HPDE6-E6E7 (cell line): ENCODE results near the gene CTNNBIP1.

Experiments used
- DNase-seq: peaks from one replicate; pipeline ENCODE4 v3.0.0; 2011; ENCODE audit warnings: missing footprints; ENCODE audit errors: extremely low spot score

CTNNBIP1 gene

GRCh38 chr1:9877962-9878361 is 32.1 kb downstream of the CTNNBIP1 start:
- peak; percentile 97 for DNase-seq

GRCh38 chr1:9875636-9876000 is 34.5 kb downstream of the CTNNBIP1 start:
- no peak for DNase-seq

- peak; percentile 82 for DNase-seq
These were observed 35.0 kb downstream of the CTNNBIP1 start for GRCh38 chr1:9874959-9875635.

GRCh38 chr1:9874412-9874811 is 35.7 kb downstream of the CTNNBIP1 start:
- no peak for DNase-seq

- DNase-seq: no peak
These were observed 36.1 kb downstream of the CTNNBIP1 start for GRCh38 chr1:9873992-9874391.

GRCh38 chr1:9873385-9873784 is 36.7 kb downstream of the CTNNBIP1 start:
- DNase-seq: no peak

- no peak for DNase-seq
These were observed 37.5 kb downstream of the CTNNBIP1 start for GRCh38 chr1:9872430-9873165.

GRCh38 chr1:9871707-9872425 is 38.2 kb downstream of the CTNNBIP1 start:
- no peak for DNase-seq

GRCh38 chr1:9871021-9871420 is 39.0 kb downstream of the CTNNBIP1 start:
- DNase-seq: no peak

- no peak for DNase-seq
These were observed 39.5 kb downstream of the CTNNBIP1 start for GRCh38 chr1:9870572-9870971.

GRCh38 chr1:9869831-9870251 is 40.2 kb downstream of the CTNNBIP1 start:
- DNase-seq: peak; percentile 71

GRCh38 chr1:9868244-9868590 is 41.9 kb downstream of the CTNNBIP1 start:
- no peak for DNase-seq

GRCh38 chr1:9867408-9868243 is 42.4 kb downstream of the CTNNBIP1 start:
- no peak for DNase-seq

- DNase-seq: no peak
These were observed 43.2 kb downstream of the CTNNBIP1 start for GRCh38 chr1:9866836-9867235.

GRCh38 chr1:9865724-9866123 is 44.3 kb downstream of the CTNNBIP1 start:
- no peak for DNase-seq

GRCh38 chr1:9863371-9863770 is 46.7 kb downstream of the CTNNBIP1 start:
- no peak for DNase-seq

GRCh38 chr1:9861360-9861759 is 48.7 kb downstream of the CTNNBIP1 start:
- DNase-seq: no peak

- DNase-seq: no peak
These were observed 49.2 kb downstream of the CTNNBIP1 start for GRCh38 chr1:9860887-9861286.

GRCh38 chr1:9859281-9860014 is 50.6 kb downstream of the CTNNBIP1 start:
- DNase-seq: no peak

GRCh38 chr1:9858293-9859035 is 51.6 kb downstream of the CTNNBIP1 start:
- no peak for DNase-seq

- DNase-seq: no peak
These were observed 54.9 kb downstream of the CTNNBIP1 start for GRCh38 chr1:9855186-9855585.
